ENCODE data around the gene KLHL25. TPM values are rescaled to one million over a fixed set of nuclear protein-coding genes. Genes with fewer than 3 reads are reported as not detected.

The KLHL25 gene
- total RNA-seq, 1 donor: 8.8 TPM

DNA sequence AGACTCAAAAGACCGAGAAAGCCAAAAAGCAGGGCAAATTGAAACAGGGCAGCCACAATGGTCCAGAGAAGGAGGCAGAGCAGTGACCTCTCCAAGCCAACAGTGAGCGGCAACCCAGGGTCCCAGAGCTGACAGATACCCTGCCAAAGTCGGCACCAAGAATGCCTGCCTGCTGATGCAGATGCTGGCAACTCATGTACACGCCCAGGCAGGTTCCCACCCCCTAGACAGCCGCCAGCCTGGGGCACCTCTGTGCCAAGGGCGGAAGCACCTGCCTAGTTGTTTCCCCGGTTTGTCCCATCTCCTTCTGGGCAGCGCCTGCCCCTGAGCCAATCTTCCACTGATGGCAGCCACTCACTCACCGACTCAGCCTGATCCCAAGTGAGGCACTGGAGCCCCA, 22.1 kb downstream of the KLHL25 start:
- Histone ChIP-seq H3K4me1 (ENCODE audit: insufficient read depth, low read length) (no peaks in the 10 kb centered on the region), H3K4me3 (ENCODE audit: low read length) (no peak overlapping the region), H3K27me3 (ENCODE audit: insufficient read depth, low read length) (no peaks in the 10 kb centered on the region), H3K9me3 (ENCODE audit: low read depth, low read length) (no peaks in the 10 kb centered on the region)

DNA sequence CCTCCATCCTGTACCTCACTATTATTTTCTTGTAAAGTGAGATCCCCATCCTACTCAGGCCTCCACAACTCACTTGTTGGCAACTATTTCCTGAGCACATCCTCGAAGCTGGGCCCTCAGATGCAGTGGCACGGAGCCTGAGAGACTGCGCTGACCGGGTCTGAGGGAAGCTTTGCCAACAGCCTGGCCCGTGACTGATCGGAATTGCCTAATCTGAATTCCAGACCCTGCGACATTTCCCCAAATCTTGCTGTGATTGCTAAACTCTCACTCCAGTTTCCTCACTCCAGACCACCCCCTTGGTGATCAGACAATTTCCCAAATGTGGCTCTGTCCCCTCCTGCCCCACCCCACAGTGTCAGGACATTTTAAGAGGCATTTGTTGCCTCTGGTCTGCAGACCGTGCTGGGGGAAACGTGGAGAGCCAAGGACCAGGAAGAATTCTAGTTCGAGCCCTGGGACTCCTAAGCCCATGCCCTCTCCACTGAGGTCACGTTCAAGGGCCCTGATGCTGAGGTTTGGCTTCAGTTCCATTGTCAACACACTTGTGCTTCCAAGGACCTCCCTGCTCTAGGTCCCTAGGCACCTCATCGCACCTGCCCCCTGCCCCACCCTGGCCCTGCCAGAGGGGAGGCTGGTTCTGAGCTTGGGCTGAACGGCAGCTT, 22.8 kb downstream of the KLHL25 start:
- Histone ChIP-seq H3K4me3 (ENCODE audit: low read length) (no peak overlapping the region), H3K9me3 (ENCODE audit: low read depth, low read length) (no peaks in the 10 kb centered on the region), H3K4me1 (ENCODE audit: insufficient read depth, low read length) (no peaks in the 10 kb centered on the region), H3K27me3 (ENCODE audit: insufficient read depth, low read length) (no peaks in the 10 kb centered on the region)

- no peak overlapping the region for H3K4me3 ChIP-seq (ENCODE audit: low read length)
- H3K27me3 ChIP-seq (ENCODE audit: insufficient read depth, low read length): no peaks in the 10 kb centered on the region
Measured at GRCh38 chr15:85771271-85771670, 23.5 kb downstream of the KLHL25 start.

GRCh38 chr15:85770096-85771041, 24.4 kb downstream of the KLHL25 start:
- no peaks in the 10 kb centered on the region for H3K27me3 ChIP-seq (ENCODE audit: insufficient read depth, low read length)
- H3K4me3 ChIP-seq (ENCODE audit: low read length): no peak overlapping the region
- no peaks in the 10 kb centered on the region for H3K9me3 ChIP-seq (ENCODE audit: low read depth, low read length)
- no peaks in the 10 kb centered on the region for H3K4me1 ChIP-seq (ENCODE audit: insufficient read depth, low read length)

More at GRCh38 chr15:85771271-85771670, 23.5 kb downstream of the KLHL25 start:
- Histone ChIP-seq H3K4me1 (ENCODE audit: insufficient read depth, low read length) (no peaks in the 10 kb centered on the region), H3K9me3 (ENCODE audit: low read depth, low read length) (no peaks in the 10 kb centered on the region)

DNA sequence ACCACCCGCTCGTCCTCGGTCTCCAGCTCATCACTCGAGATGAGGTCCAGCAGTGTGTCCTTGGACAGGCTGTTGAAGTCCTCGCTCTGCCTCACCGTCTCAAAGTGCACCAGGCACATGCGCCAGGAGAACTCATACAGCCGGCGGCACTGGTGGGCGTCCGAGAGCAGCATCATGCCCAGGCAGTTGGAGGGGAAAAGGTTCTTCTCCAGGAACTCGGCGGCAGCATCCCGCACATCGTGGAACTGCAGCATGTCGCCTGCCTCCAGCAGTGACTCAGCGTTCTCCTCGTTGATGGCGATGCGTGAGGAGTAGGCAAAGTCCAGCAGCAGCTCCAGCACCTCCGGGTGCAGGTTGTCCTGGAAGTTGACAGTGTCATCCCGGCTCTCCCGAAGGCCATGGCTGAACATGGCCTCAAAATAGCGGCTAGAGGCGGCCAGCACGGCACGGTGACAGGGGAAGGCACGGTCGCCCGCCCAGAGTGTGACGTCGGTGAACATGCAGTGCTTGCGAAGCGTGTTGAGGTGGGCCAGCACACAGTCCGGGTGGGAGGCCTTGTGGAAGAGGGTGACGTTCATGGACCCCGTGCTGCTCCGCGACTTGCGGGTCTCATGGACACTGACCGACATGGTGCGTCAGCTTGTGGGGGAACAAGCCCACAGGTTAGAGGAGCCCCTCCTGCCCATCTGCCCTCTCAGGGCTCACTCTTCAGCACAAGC, 25.4 kb downstream of the KLHL25 start:
- Histone ChIP-seq H3K4me1 (ENCODE audit: insufficient read depth, low read length) (no peaks in the 10 kb centered on the region), H3K4me3 (ENCODE audit: low read length) (no peak overlapping the region), H3K27me3 (ENCODE audit: insufficient read depth, low read length) (no peaks in the 10 kb centered on the region), H3K9me3 (ENCODE audit: low read depth, low read length) (no peaks in the 10 kb centered on the region)

GRCh38 chr15:85768595-85769168, 26.0 kb downstream of the KLHL25 start:
- no peaks in the 10 kb centered on the region for H3K9me3 ChIP-seq (ENCODE audit: low read depth, low read length)
- H3K4me1 ChIP-seq (ENCODE audit: insufficient read depth, low read length): no peaks in the 10 kb centered on the region
- H3K27me3 ChIP-seq (ENCODE audit: insufficient read depth, low read length): no peaks in the 10 kb centered on the region
- no peak overlapping the region for H3K4me3 ChIP-seq (ENCODE audit: low read length)

DNA sequence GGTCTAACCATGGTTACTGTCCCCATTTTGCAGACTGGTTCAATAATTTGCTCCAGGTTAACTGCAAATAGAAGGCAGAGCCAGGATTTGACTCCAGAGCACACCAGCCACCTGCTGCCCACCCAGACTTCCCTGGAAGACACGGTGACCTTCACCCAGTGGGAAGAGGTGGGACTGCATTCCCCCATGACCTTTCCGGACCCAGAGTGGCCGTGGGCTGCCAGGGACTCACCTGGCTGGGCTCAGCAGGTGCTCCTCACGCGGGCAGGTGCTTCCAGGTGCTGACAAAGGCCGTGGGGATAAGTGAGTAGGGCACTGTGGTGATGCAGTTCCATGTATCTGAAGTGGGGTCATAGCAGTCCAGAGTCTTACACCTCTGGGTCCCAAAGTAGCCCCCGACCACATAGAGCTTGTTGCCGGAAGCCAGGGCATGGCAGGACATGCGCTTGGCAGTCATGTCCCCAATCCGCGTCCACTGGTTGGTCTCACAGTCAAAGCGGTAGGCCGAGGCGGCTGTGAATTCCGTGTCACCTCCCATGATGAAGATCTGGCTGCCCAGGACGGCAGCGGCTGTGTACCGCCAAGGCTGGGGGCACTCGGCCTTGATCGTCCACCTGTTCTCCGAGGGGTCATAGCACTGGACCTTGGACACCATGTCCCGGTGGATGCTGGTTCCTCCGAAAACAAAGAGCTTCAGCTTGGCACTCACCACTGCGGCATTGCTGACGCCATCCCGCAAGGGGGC, 26.8 kb downstream of the KLHL25 start:
- H3K27me3 ChIP-seq (ENCODE audit: insufficient read depth, low read length): no peaks in the 10 kb centered on the region
- H3K4me1 ChIP-seq (ENCODE audit: insufficient read depth, low read length): no peaks in the 10 kb centered on the region
- no peaks in the 10 kb centered on the region for H3K9me3 ChIP-seq (ENCODE audit: low read depth, low read length)
- H3K4me3 ChIP-seq (ENCODE audit: low read length): no peak overlapping the region

DNA sequence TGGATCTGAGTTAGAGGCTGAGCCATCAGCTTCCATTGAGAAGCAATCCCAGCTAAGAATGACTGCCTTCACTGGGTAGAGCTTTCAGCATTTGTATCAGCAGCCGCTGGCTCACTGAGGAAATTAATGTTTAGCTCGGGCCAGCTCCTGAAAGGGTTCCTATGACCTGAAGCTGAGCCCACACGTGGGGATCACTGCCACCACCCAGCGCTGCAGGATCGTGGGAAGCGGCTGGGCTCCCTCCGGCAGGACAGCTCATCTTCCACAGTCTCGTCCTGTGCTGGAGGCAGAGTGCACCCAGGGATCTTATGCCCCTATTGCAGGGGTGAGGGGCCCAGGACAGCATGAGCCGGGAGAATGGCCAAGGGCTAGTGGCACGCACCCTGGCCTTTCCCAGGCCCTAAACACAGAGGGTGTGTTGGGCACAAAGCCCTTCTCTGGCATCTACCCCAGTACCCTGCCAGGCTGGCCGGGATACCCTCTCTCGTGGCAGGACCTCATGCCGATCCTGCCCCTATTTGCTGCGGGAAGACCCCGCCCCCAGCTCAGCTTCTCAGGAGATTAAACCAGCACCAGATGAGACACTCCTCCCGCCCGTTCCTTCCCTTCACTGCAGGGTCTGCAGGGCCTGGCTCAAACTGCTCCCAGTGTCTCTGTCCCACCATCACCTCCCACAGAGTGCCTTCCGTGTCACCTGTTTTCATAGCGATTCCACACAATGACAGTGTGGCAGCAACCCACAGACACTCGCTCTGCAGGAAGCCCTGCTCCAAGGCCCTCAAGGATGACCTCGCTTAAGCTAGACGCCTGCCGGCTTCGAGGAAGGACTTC, 28.5 kb downstream of the KLHL25 start:
- Histone ChIP-seq H3K4me1 (ENCODE audit: insufficient read depth, low read length) (no peaks in the 10 kb centered on the region), H3K9me3 (ENCODE audit: low read depth, low read length) (no peaks in the 10 kb centered on the region), H3K27me3 (ENCODE audit: insufficient read depth, low read length) (no peaks in the 10 kb centered on the region), H3K4me3 (ENCODE audit: low read length) (no peak overlapping the region)

GRCh38 chr15:85764649-85765277, 30.0 kb downstream of the KLHL25 start:
- Histone ChIP-seq H3K4me1 (ENCODE audit: insufficient read depth, low read length) (no peaks in the 10 kb centered on the region), H3K4me3 (ENCODE audit: low read length) (no peak overlapping the region), H3K9me3 (ENCODE audit: low read depth, low read length) (no peaks in the 10 kb centered on the region), H3K27me3 (ENCODE audit: insufficient read depth, low read length) (no peaks in the 10 kb centered on the region)

DNA sequence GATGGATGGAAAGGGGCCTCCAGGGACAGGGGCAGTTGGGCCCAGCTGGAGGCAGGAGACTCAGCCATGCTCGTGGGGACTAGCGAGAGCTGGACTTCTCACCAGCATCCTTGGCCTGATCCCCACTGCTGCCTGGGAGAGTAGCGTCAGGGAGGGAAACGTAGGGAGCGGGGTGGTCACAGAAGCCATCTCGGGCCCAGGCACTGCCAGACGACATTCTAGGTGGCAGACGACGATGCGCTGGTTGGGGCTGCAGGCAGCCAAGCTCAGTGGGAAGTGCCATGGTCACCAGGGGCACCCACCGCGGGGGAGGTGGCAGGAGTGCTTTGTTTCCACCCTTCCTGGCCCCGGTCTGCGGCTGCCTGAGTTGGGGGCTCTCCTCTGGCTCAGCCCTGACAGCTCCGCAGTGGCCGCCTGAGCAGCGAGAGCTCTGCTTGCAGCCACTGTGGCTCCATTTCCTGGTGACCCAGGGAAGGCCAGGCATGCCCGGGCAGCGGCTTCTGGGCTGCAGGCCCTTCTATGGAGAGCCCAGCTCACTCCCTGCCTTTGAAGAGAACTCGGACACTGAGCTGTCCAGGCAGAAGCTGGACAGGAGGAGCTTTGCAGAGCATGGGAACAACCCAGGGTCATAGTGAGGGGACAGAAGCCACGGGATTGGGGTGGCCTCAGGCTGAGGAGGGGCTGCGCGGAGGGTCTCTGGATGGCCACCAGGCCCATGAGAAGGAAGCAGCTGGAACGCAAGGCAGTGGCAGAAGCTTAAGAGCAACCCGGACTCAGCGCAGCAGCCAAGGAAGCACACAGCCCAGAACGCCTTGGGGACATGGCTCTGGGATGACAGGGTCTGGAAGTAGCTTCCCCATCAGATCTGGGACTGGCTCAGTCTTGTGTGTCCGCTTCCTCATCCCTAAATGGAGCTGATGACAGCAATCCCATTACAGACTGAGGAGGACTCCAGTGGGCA, 30.8 kb downstream of the KLHL25 start:
- H3K4me3 ChIP-seq (ENCODE audit: low read length): no peak overlapping the region
- H3K27me3 ChIP-seq (ENCODE audit: insufficient read depth, low read length): no peaks in the 10 kb centered on the region
- H3K4me1 ChIP-seq (ENCODE audit: insufficient read depth, low read length): no peaks in the 10 kb centered on the region
- no peaks in the 10 kb centered on the region for H3K9me3 ChIP-seq (ENCODE audit: low read depth, low read length)

- no peaks in the 10 kb centered on the region for H3K9me3 ChIP-seq (ENCODE audit: low read depth, low read length)
- no peak overlapping the region for H3K4me3 ChIP-seq (ENCODE audit: low read length)
- no peaks in the 10 kb centered on the region for H3K27me3 ChIP-seq (ENCODE audit: insufficient read depth, low read length)
- H3K4me1 ChIP-seq (ENCODE audit: insufficient read depth, low read length): no peaks in the 10 kb centered on the region
Measured at GRCh38 chr15:85763157-85763556, 31.6 kb downstream of the KLHL25 start.

- Histone ChIP-seq H3K4me3 (ENCODE audit: low read length) (no peak overlapping the region), H3K4me1 (ENCODE audit: insufficient read depth, low read length) (no peaks in the 10 kb centered on the region)
Measured at GRCh38 chr15:85762756-85763127, 32.0 kb downstream of the KLHL25 start.

More at GRCh38 chr15:85762756-85763127, 32.0 kb downstream of the KLHL25 start:
- Histone ChIP-seq H3K27me3 (ENCODE audit: insufficient read depth, low read length) (no peaks in the 10 kb centered on the region), H3K9me3 (ENCODE audit: low read depth, low read length) (no peaks in the 10 kb centered on the region)
